HFFc6 (cell line): ENCODE data around the gene IFFO2. TPM values are rescaled to one million over a fixed set of nuclear protein-coding genes. Genes with fewer than 3 reads are reported as not detected.
A peak's percentile ranks its signal among the peaks of the same experiment; 100 is the strongest.

Experiments used
- DNase-seq: peaks from one replicate; pipeline ENCODE4 v3.0.0-alpha.2; 2018
- H3K27ac Mint-ChIP-seq: 2 replicates; pipeline ENCODE4 v1.8.0; 2020; ENCODE audit warnings: mild to moderate bottlenecking, mixed read lengths
- H3K27me3 Mint-ChIP-seq: 2 replicates; pipeline ENCODE4 v1.8.0; 2021; ENCODE audit warnings: mild to moderate bottlenecking, moderate library complexity, mixed read lengths; ENCODE audit not compliant: insufficient read depth
- H3K36me3 Mint-ChIP-seq: 2 replicates; pipeline ENCODE4 v1.8.0; 2021; ENCODE audit warnings: low read depth, mixed read lengths
- H3K4me1 Mint-ChIP-seq: 2 replicates; pipeline ENCODE4 v1.8.0; 2020; ENCODE audit warnings: low read depth, mixed read lengths
- H3K4me3 Mint-ChIP-seq: 2 replicates; pipeline ENCODE4 v1.8.0; 2020; ENCODE audit warnings: mild to moderate bottlenecking, moderate library complexity, mixed read lengths
- H3K9me3 Mint-ChIP-seq: 2 replicates; pipeline ENCODE4 v1.8.0; 2020; ENCODE audit warnings: mild to moderate bottlenecking, mixed read lengths
- CTCF ChIP-seq: fragments of 200-600 bp; sonication (generic); IDR thresholded peaks from 2 replicates; pipeline ENCODE4 v1.5.0; 2021; ENCODE audit warnings: antibody characterized with exemption, mild to moderate bottlenecking
- total RNA-seq, 6 experiments: library from RNA; stranded (reverse); fragmentation: NEBNext Ultra II Directional; extraction: Animal tissue kit (Norgen Biotek cat#: 25700); gene quantifications; 2 replicates in 1 of 6; 3 replicates in 5 of 6; pipeline ENCODE4 v1.2.3, GENCODE V29; 2021

The IFFO2 gene
- total RNA-seq, 6 experiments from 2014 or later = 19.9 to 28.9 (median 21.0) TPM

GRCh38 chr1:18950401-18951026 is 6.0 kb downstream of the IFFO2 start:
- H3K27ac Mint-ChIP-seq = peak overlapping the region; percentile 97
- DNase-seq = no peak
- no peaks in the 10 kb centered on the region; the same call in none of the 2 replicates for H3K27me3 Mint-ChIP-seq
- no peaks in the 10 kb centered on the region; the same call in 1 of the 2 replicates for H3K36me3 Mint-ChIP-seq
- peaks cover 92% of the 10 kb centered on the region for H3K4me1 Mint-ChIP-seq
- no peaks in the 10 kb centered on the region for H3K9me3 Mint-ChIP-seq
- H3K4me3 Mint-ChIP-seq = peak overlapping the region; percentile 85
- no peak; the same call in 1 of the 2 replicates for TF ChIP-seq CTCF

GRCh38 chr1:18949686-18950400 is 6.6 kb downstream of the IFFO2 start:
- peak overlapping the region; percentile 97 for H3K27ac Mint-ChIP-seq
- no peaks in the 10 kb centered on the region; the same call in none of the 2 replicates for H3K27me3 Mint-ChIP-seq
- H3K36me3 Mint-ChIP-seq = no peaks in the 10 kb centered on the region; the same call in 1 of the 2 replicates
- H3K4me3 Mint-ChIP-seq = peak overlapping the region; percentile 85
- peak; percentile 56 for DNase-seq
- peak; percentile 25 for TF ChIP-seq CTCF
- H3K9me3 Mint-ChIP-seq = no peaks in the 10 kb centered on the region
- H3K4me1 Mint-ChIP-seq = peaks cover 96% of the 10 kb centered on the region

GRCh38 chr1:18948913-18949685 is 7.4 kb downstream of the IFFO2 start:
- Mint-ChIP-seq H3K9me3 (no peaks in the 10 kb centered on the region), H3K27me3 (peaks cover 1% of the 10 kb centered on the region), H3K36me3 (no peaks in the 10 kb centered on the region; the same call in 1 of the 2 replicates), H3K27ac (peak overlapping the region; percentile 97), H3K4me3 (peak overlapping the region; percentile 85), H3K4me1 (peaks cover 96% of the 10 kb centered on the region)
- TF ChIP-seq CTCF = no peak; the same call in 1 of the 2 replicates
- DNase-seq = peak; percentile 50

GRCh38 chr1:18948048-18948912 is 8.2 kb downstream of the IFFO2 start:
- H3K27me3 Mint-ChIP-seq = peaks cover 2% of the 10 kb centered on the region
- H3K36me3 Mint-ChIP-seq = no peaks in the 10 kb centered on the region
- peak; percentile 36 for DNase-seq
- peak overlapping the region; percentile 85 for H3K4me3 Mint-ChIP-seq
- TF ChIP-seq CTCF = no peak
- peak overlapping the region; percentile 97 for H3K27ac Mint-ChIP-seq
- H3K4me1 Mint-ChIP-seq = peaks cover 96% of the 10 kb centered on the region
- no peaks in the 10 kb centered on the region for H3K9me3 Mint-ChIP-seq

GRCh38 chr1:18947570-18947969 is 8.9 kb downstream of the IFFO2 start:
- Mint-ChIP-seq H3K27ac (peak overlapping the region; percentile 97), H3K36me3 (no peaks in the 10 kb centered on the region), H3K4me1 (peaks cover 90% of the 10 kb centered on the region), H3K27me3 (peaks cover 2% of the 10 kb centered on the region), H3K4me3 (peak overlapping the region; percentile 40; the same call in 1 of the 2 replicates), H3K9me3 (no peaks in the 10 kb centered on the region)
- DNase-seq = no peak
- no peak for TF ChIP-seq CTCF
